ENCODE results near the gene NOL7. TPM values are rescaled to one million over a fixed set of nuclear protein-coding genes. Genes with fewer than 3 reads are reported as not detected.

Gene NOL7
- total and polyA plus RNA-seq, 2 of the 13 experiments (the other 11 are each of a cell fraction or from before 2014, with no cell fraction given) = 37.8 to 186 TPM

GRCh38 chr6:13574571-13575376 lies 40.4 kb upstream of the NOL7 start, which contains the start of gene SIRT5 (continued):
- TF ChIP-seq MYC (CRISPR knock-in tag; IDR thresholded peaks at IDR 0.05; ENCODE audit: borderline replicate concordance) (peak; percentile 90; the same call in 1 of the 2 replicates), GZF1 (CRISPR knock-in tag; IDR thresholded peaks at IDR 0.05) (peak; percentile 81; the same call in 1 of the 2 replicates), HNRNPUL1 (IDR thresholded peaks at IDR 0.05; ENCODE audit: low read depth, low read length) (no peak), HNRNPLL (IDR thresholded peaks at IDR 0.05; ENCODE audit: low read depth, low read length, poor library complexity, severe bottlenecking) (no peak), MTA1 (CRISPR knock-in tag; IDR thresholded peaks at IDR 0.05; ENCODE audit: borderline replicate concordance) (peak; percentile 46; the same call in 1 of the 2 replicates), ZSCAN5A (CRISPR knock-in tag; IDR thresholded peaks at IDR 0.05; ENCODE audit: borderline replicate concordance) (0 out of 2 replicates have a peak, but pooled peaks have one; percentile 28), GABPB1 (CRISPR knock-in tag; IDR thresholded peaks at IDR 0.05) (peak; percentile 80), ZXDC (CRISPR knock-in tag; IDR thresholded peaks at IDR 0.05) (peak; percentile 86; the same call in 1 of the 2 replicates), HMGXB4 (CRISPR knock-in tag; IDR thresholded peaks at IDR 0.05; ENCODE audit: borderline replicate concordance in 1 of 2, low read depth in 1 of 2) (peak; percentile 90 to 95), KMT2B (CRISPR knock-in tag; IDR thresholded peaks at IDR 0.05) (peak; percentile 85), NCOA2 (CRISPR knock-in tag; IDR thresholded peaks at IDR 0.05) (peak; percentile 62), GPN1 (CRISPR knock-in tag; IDR thresholded peaks at IDR 0.05; ENCODE audit: borderline replicate concordance) (no peak), SMAD9 (CRISPR knock-in tag; IDR thresholded peaks at IDR 0.05) (no peak), IRF1 (CRISPR knock-in tag; IDR thresholded peaks at IDR 0.05; ENCODE audit: low read depth) (no peak), ZNF567 (CRISPR knock-in tag; IDR thresholded peaks at IDR 0.05; ENCODE audit: borderline replicate concordance) (0 out of 2 replicates have a peak, but pooled peaks have one; percentile 48)
